Measurements from ENCODE around the gene ELFN1. TPM values are rescaled to one million over a fixed set of nuclear protein-coding genes. Genes with fewer than 3 reads are reported as not detected.

Gene ELFN1
- total RNA-seq, 3 donors from 2014 or later = 0.26 to 0.44 (median 0.41) TPM

DNA sequence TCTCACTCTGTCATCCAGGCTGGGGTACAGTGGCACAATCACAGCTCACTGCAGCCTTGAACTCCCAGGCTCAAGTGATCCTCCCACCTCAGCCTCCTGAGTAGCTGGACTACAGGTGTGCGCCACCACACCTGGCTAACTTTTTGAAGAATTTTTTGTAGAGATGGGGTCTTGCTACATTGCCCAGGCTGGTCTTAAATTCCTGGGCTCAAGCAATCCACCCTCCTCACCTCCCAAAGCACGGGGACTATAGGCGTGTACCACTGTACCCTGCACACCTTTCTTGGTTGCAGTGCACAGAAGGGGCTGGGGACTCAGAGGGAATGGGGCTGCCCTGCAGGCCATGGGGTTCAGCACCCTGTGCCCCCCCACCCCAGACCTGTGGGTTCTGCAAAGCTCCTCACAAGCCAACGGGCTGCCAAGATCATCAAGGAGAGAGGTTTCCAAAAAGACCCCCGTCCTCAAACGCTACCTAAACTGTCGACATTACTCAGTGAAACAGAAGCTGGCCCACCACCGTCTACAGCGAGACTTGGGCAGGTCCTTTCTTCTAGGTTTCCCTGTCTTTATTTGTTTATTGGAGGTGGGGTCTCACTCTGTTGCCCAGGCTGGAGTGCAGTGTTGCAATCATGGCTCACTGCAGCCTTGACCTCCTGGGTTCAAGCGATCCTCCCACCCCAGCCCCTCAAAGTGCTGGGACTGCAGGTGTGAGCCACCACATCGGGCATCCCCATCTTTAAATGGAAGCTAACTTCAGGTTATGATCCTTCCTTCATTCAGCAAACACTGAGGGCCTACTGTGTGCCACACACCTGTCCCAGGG lies 26.6 kb upstream of the ELFN1 start:
- no peaks in the 10 kb centered on the region for H3K4me1 ChIP-seq (ENCODE audit: low read depth)
- TF ChIP-seq, protein P1, sequence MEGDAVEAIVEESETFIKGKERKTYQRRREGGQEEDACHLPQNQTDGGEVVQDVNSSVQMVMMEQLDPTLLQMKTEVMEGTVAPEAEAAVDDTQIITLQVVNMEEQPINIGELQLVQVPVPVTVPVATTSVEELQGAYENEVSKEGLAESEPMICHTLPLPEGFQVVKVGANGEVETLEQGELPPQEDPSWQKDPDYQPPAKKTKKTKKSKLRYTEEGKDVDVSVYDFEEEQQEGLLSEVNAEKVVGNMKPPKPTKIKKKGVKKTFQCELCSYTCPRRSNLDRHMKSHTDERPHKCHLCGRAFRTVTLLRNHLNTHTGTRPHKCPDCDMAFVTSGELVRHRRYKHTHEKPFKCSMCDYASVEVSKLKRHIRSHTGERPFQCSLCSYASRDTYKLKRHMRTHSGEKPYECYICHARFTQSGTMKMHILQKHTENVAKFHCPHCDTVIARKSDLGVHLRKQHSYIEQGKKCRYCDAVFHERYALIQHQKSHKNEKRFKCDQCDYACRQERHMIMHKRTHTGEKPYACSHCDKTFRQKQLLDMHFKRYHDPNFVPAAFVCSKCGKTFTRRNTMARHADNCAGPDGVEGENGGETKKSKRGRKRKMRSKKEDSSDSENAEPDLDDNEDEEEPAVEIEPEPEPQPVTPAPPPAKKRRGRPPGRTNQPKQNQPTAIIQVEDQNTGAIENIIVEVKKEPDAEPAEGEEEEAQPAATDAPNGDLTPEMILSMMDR (IDR thresholded peaks at IDR 0.05) = no peak
- H3K36me3 ChIP-seq (ENCODE audit: low read depth) = no peaks in the 10 kb centered on the region
- H3K9me3 ChIP-seq = no peaks in the 10 kb centered on the region
- DNase-seq = peak in 1 of 3 donors; percentile 5
- no peak for ATAC-seq
- no peak overlapping the region for H3K4me3 ChIP-seq
- intact Hi-C loops (cut with DNase I, micrococcal nuclease) = no loop called here

DNA sequence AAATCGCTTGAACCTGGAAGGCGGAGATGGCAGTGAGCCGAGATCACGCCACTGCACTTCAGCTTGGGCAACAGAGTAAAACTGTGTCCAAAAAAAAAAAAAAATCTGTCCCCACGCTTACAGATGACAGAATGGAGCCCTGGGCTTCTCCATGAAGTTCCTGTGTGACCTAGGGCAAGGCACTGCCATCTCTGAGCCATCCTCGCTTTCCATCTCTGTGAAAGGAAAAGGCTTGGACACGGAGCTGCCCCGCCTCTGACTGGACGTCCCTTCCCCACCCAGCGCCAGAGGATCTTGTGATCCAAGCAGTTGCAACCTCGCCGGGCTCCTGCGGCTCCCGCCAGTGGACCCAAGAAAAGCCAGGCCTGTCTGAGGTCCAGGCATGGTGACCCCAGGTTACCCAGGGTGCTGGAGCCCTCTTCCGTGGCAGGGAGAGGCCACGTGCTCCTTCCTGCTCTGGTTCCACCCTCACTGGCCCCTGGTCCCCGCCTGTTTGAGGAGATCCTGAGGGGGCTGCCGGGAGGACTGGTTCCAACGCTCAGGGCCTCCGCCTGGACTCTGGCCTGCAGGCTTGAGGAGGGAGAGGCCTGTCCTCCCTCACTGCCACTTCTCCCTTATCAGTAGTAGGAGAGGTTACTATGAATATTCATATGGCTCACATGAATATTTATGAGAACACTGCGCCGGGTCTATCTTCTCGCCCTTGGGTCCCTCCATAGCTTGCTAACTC lies 25.6 kb upstream of the ELFN1 start:
- TF ChIP-seq, protein P1 (IDR thresholded peaks at IDR 0.05) = no peak
- DNase-seq = peak in 1 of 3 donors; percentile 42
- intact Hi-C loops (cut with DNase I, micrococcal nuclease) = no loop called here
- no peak for ATAC-seq
- H3K4me1 ChIP-seq (ENCODE audit: low read depth) = no peaks in the 10 kb centered on the region
- H3K4me3 ChIP-seq = no peak overlapping the region
- no peaks in the 10 kb centered on the region for H3K9me3 ChIP-seq
- H3K36me3 ChIP-seq (ENCODE audit: low read depth) = no peaks in the 10 kb centered on the region

DNA sequence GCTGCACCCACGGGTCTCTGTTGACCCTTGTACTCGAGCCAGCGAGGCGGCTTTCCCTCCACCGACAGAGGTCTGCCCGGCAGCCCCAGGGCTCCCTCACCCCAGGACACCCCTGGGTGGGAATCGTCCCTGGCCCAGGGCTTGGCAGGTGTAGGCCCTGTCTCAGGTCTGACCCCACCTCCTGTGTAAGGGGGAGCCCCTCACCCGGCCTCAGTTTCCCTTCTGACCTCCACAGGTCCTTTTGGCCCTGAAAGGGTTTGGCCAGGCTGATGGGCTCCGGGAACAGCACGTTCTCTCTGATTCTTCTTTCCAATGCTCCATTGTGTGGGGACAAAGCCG lies 25.0 kb upstream of the ELFN1 start:
- H3K36me3 ChIP-seq (ENCODE audit: low read depth) = no peaks in the 10 kb centered on the region
- H3K4me3 ChIP-seq = no peak overlapping the region
- TF ChIP-seq, protein P1 (IDR thresholded peaks at IDR 0.05) = no peak
- H3K4me1 ChIP-seq (ENCODE audit: low read depth) = no peaks in the 10 kb centered on the region
- H3K9me3 ChIP-seq = no peaks in the 10 kb centered on the region
- ATAC-seq (no peak), DNase-seq (peak in 1 of 3 donors; percentile 27)
- intact Hi-C loops (cut with DNase I, micrococcal nuclease) = no loop called here

DNA sequence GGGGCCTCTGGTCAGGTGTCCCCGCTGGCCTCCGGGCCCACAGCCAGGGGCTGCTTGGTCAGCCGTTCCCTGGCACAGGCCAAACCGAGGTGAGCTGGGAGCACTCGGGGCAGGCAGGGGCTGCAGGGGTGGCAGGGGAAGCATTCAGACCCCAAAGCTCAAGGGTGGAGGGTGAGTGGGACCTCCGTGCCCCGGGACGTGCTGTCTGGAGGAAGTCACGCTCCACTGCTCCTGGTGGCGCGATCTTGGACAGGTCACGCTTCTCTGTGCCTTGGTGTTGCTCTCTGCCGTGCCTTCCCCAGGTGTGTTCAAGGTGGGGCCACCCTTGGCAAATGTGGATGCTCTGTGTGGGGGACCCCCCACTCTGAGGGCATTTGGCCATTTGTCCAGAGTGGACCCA lies 24.6 kb upstream of the ELFN1 start:
- TF ChIP-seq, protein P1 (IDR thresholded peaks at IDR 0.05) = no peak
- intact Hi-C loops (cut with DNase I, micrococcal nuclease) = no loop called here
- Histone ChIP-seq H3K36me3 (ENCODE audit: low read depth) (no peaks in the 10 kb centered on the region), H3K4me1 (ENCODE audit: low read depth) (no peaks in the 10 kb centered on the region), H3K4me3 (no peak overlapping the region), H3K9me3 (no peaks in the 10 kb centered on the region)
- ATAC-seq (no peak), DNase-seq (peak in 1 of 3 donors; percentile 40)

DNA sequence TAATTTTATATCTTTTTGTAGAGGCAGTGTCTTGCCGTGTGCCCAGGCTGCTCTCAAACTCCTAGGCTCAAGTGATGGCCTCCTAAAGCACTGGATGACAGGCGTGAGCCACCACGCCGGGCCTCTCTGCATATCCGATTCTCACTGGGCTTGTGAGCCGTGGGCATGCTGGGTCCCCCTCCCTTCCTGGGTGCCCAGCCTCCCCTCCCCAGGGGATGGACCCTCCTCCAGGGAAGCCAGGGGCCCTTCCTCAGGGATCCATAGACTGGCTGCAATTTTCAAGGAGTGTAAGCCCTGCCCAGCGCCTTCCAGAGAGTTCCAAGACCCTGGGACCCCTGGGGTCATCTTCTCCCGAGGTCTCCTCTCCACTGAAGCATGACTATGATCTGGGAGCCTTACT lies 23.7 kb upstream of the ELFN1 start:
- DNase-seq (peak in 1 of 3 donors; percentile 26), ATAC-seq (no peak)
- no peak overlapping the region for H3K4me3 ChIP-seq
- no peaks in the 10 kb centered on the region for H3K36me3 ChIP-seq (ENCODE audit: low read depth)
- intact Hi-C loops (cut with DNase I, micrococcal nuclease) = no loop called here
- TF ChIP-seq, protein P1 (IDR thresholded peaks at IDR 0.05) = no peak
- H3K9me3 ChIP-seq = no peaks in the 10 kb centered on the region
- no peaks in the 10 kb centered on the region for H3K4me1 ChIP-seq (ENCODE audit: low read depth)
